HepG2 (cell line): ENCODE results near the gene ARHGAP33. TPM values are rescaled to one million over a fixed set of nuclear protein-coding genes. Genes with fewer than 3 reads are reported as not detected.
A peak's percentile ranks its signal among the peaks of the same experiment; 100 is the strongest.

Experiments
- CHCHD3 ChIP-seq: sonication (generic); formaldehyde crosslinking; IDR thresholded peaks from 2 replicates; pipeline ENCODE4 v1.8.0; 2022; ENCODE audit warnings: mild to moderate bottlenecking, missing genetic modification reagents, moderate library complexity
- ETV5 ChIP-seq: IDR thresholded peaks from 2 replicates; pipeline ENCODE4 v1.6.1; 2018; ENCODE audit warnings: missing biosample characterization, missing genetic modification reagents, inconsistent platforms, borderline replicate concordance
- FOXC1 ChIP-seq: sonication (generic); formaldehyde crosslinking; IDR thresholded peaks from 2 replicates; pipeline ENCODE4 v1.8.0; 2022; ENCODE audit warnings: mild to moderate bottlenecking, missing genetic modification reagents, borderline replicate concordance
- IKZF1 ChIP-seq: fragments of 450-650 bp; IDR thresholded peaks from 2 replicates; pipeline ENCODE4 v1.7.1; 2016
- MBNL3 ChIP-seq: fragments of 250-450 bp; sonication (Bioruptor Pico); conservative IDR thresholded peaks from 2 replicates; pipeline ENCODE4 v1.8.0; 2022; ENCODE audit warnings: mild to moderate bottlenecking, inconsistent platforms
- NCOR1 ChIP-seq: fragments of 200-600 bp; sonication (generic); IDR thresholded peaks from 2 replicates; pipeline ENCODE4 v1.7.0; 2017; ENCODE audit warnings: antibody characterized with exemption, low read length, borderline replicate concordance
- NFE2L2 ChIP-seq: fragments of 150-350 bp; IDR thresholded peaks from 2 replicates; pipeline ENCODE4 v1.6.1; 2014; ENCODE audit warnings: low read length
- NR0B2 ChIP-seq: sonication (generic); formaldehyde crosslinking; IDR thresholded peaks from 2 replicates; pipeline ENCODE4 v1.4.0; 2020; ENCODE audit warnings: mild to moderate bottlenecking, missing genetic modification reagents
- RNF2 ChIP-seq: fragments of 450-650 bp; conservative IDR thresholded peaks from 2 replicates; pipeline ENCODE4 v1.6.1; 2016; ENCODE audit warnings: low read depth
- SOX6 ChIP-seq, 2 experiments: fragments of 450-650 bp in 1 of 2; sonication (generic) in 1 of 2; formaldehyde crosslinking in 1 of 2; IDR thresholded peaks; 2 replicates each; pipeline versions ENCODE4 v1.4.0 to v1.6.1; 2017 to 2020; ENCODE audit warnings: antibody characterized with exemption in 1 of 2, mild to moderate bottlenecking in 1 of 2, missing genetic modification reagents in 1 of 2
- SP2 ChIP-seq: sonication (generic); formaldehyde crosslinking; IDR thresholded peaks from 2 replicates; pipeline ENCODE4 v1.5.1; 2020; ENCODE audit warnings: mild to moderate bottlenecking, missing genetic modification reagents
- SSRP1 ChIP-seq: IDR thresholded peaks from 2 replicates; pipeline ENCODE4 v1.6.1; 2016; ENCODE audit warnings: control low read depth
- ZBTB26 ChIP-seq: IDR thresholded peaks from 2 replicates; pipeline ENCODE4 v1.6.1; 2016; ENCODE audit warnings: missing compliant biosample characterization, missing genetic modification reagents, borderline replicate concordance
- ZBTB34 ChIP-seq: sonication (generic); formaldehyde crosslinking; IDR thresholded peaks from 2 replicates; pipeline ENCODE4 v1.8.0; 2022; ENCODE audit warnings: mild to moderate bottlenecking, missing genetic modification reagents
- ZKSCAN1 ChIP-seq: fragments of 150-350 bp; IDR thresholded peaks from 2 replicates; pipeline ENCODE4 v1.6.1; 2014; ENCODE audit warnings: low read length
- ZNF12 ChIP-seq: sonication (generic); formaldehyde crosslinking; IDR thresholded peaks from 2 replicates; pipeline ENCODE4 v1.5.0; 2020; ENCODE audit warnings: missing genetic modification reagents
- ZNF709 ChIP-seq: sonication (generic); formaldehyde crosslinking; IDR thresholded peaks from 2 replicates; pipeline ENCODE4 v1.5.0; 2020; ENCODE audit warnings: mild to moderate bottlenecking, missing genetic modification reagents
- ZNF782 ChIP-seq: sonication (generic); formaldehyde crosslinking; IDR thresholded peaks from 2 replicates; pipeline ENCODE4 v1.4.0; 2020; ENCODE audit warnings: missing genetic modification reagents, mild to moderate bottlenecking, borderline replicate concordance
- polyA plus RNA-seq, 8 experiments: library from polyadenylated mRNA; depleted of rRNA in 3 of 8; stranded (reverse) in 7 of 8; unstranded in 1 of 8; fragments of >200 nt; fragmentation: Illumina TruSeq in 4 of 8; extraction: Trizol in 4 of 8; gene quantifications; 2 replicates each; pipeline versions ENCODE4 v1.2.1 to v1.2.3, GENCODE V29; 2011 to 2016; ENCODE audit warnings: low read depth in 4 of 8, missing spikeins in 1 of 8, mixed read lengths in 1 of 8; ENCODE audit not compliant: insufficient read depth in 1 of 8
- total RNA-seq, 5 experiments: library from RNA; depleted of rRNA; stranded (reverse); fragments of >200 nt; fragmentation: Illumina TruSeq; extraction: Trizol; gene quantifications; 2 replicates each; pipeline ENCODE4 v1.2.3, GENCODE V29; 2016; ENCODE audit warnings: low read depth in 1 of 5
- TF ChIP-seq, protein P1 (sequence below): sonication (generic); formaldehyde crosslinking; IDR thresholded peaks from 2 replicates; pipeline ENCODE4 v1.4.0; 2020; ENCODE audit warnings: missing genetic modification reagents
- TF ChIP-seq, protein P2 (sequence below): sonication (generic); formaldehyde crosslinking; IDR thresholded peaks from 2 replicates; pipeline ENCODE4 v1.5.1; 2020; ENCODE audit warnings: mild to moderate bottlenecking, missing genetic modification reagents, borderline replicate concordance
- TF ChIP-seq, protein P3 (sequence below): fragments of 450-650 bp; IDR thresholded peaks from 2 replicates; pipeline ENCODE4 v1.6.1; 2016

Gene ARHGAP33
- total and polyA plus RNA-seq, 2 of the 13 experiments (the other 11 are each of a cell fraction or from before 2014, with no cell fraction given), result 1.3 to 2.7 TPM

DNA sequence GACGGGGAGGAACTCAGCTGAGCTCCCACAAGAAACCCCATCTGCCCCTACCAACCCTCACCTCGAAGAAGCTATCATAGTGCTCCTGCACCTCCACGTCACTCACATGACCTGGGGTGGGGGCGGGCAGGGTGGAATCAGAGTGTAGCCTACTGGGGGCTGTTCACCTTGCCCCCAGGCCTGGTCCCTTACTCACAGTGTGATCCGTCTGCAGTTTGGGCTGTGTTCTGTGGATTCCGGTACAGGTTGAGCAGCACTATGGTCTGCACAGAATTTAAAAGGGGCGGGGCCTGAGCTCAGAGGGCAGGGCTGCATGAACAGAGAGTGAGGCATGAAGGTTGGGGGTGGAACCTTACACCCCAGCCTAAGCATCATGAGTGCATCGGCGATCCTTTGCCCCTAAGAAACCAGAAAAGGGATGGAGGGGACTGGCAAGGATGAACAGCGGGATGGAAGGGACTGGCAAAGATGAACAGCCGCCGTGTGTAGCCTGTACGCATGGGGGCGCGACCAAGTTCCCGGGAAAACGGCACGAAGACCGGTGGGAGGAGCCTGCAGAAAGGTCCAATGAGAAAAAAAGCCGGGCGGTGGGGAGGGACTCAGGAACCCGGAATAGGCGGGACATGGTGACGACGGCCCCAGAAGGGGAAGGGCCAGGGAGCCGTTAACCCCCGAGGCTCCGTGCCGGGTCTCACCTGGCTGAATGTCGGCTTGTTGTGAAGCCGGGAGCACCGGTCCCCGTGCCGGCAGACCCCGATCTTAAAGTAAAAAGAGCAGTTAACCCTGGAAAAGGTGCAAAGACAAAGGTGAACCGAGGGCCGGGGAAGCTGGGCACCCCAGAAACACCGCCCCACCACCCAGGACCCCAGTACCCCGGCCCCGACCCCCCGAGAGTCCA is 30.7 kb upstream of the ARHGAP33 start (continued):
- TF ChIP-seq SOX6 (IDR thresholded peaks at IDR 0.05), result no peak
- peak; percentile 43 for TF ChIP-seq SOX6 (CRISPR knock-in tag; IDR thresholded peaks at IDR 0.05)
- 0 out of 2 replicates have a peak, but pooled peaks have one; percentile 59 for TF ChIP-seq FOXC1 (CRISPR knock-in tag)
- TF ChIP-seq SSRP1, result no peak
- TF ChIP-seq, protein P1, sequence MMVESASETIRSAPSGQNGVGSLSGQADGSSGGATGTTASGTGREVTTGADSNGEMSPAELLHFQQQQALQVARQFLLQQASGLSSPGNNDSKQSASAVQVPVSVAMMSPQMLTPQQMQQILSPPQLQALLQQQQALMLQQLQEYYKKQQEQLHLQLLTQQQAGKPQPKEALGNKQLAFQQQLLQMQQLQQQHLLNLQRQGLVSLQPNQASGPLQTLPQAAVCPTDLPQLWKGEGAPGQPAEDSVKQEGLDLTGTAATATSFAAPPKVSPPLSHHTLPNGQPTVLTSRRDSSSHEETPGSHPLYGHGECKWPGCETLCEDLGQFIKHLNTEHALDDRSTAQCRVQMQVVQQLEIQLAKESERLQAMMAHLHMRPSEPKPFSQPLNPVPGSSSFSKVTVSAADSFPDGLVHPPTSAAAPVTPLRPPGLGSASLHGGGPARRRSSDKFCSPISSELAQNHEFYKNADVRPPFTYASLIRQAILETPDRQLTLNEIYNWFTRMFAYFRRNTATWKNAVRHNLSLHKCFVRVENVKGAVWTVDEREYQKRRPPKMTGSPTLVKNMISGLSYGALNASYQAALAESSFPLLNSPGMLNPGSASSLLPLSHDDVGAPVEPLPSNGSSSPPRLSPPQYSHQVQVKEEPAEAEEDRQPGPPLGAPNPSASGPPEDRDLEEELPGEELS, result 0 out of 2 replicates have a peak, but pooled peaks have one; percentile 12
- TF ChIP-seq ETV5, result no peak
- TF ChIP-seq ZKSCAN1, result no peak
- TF ChIP-seq, protein P2, sequence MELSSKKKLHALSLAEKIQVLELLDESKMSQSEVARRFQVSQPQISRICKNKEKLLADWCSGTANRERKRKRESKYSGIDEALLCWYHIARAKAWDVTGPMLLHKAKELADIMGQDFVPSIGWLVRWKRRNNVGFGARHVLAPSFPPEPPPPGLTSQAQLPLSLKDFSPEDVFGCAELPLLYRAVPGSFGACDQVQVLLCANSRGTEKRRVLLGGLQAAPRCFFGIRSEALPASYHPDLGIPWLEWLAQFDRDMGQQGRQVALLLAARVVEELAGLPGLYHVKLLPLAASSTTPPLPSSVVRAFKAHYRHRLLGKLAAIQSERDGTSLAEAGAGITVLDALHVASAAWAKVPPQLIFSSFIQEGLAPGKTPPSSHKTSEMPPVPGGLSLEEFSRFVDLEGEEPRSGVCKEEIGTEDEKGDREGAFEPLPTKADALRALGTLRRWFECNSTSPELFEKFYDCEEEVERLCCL (CRISPR knock-in tag), result no peak
- no peak for TF ChIP-seq ZBTB34
- TF ChIP-seq, protein P3, sequence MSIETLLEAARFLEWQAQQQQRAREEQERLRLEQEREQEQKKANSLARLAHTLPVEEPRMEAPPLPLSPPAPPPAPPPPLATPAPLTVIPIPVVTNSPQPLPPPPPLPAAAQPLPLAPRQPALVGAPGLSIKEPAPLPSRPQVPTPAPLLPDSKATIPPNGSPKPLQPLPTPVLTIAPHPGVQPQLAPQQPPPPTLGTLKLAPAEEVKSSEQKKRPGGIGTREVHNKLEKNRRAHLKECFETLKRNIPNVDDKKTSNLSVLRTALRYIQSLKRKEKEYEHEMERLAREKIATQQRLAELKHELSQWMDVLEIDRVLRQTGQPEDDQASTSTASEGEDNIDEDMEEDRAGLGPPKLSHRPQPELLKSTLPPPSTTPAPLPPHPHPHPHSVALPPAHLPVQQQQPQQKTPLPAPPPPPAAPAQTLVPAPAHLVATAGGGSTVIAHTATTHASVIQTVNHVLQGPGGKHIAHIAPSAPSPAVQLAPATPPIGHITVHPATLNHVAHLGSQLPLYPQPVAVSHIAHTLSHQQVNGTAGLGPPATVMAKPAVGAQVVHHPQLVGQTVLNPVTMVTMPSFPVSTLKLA, result peak; percentile 8; the same call in 1 of the 2 replicates
- no peak for TF ChIP-seq RNF2
- TF ChIP-seq ZNF782 (CRISPR knock-in tag), result no peak; the same call in 1 of the 2 replicates
- no peak for TF ChIP-seq ZBTB26 (CRISPR knock-in tag)
- no peak for TF ChIP-seq ZNF12
- TF ChIP-seq IKZF1, result no peak
- TF ChIP-seq NFE2L2, result no peak
- TF ChIP-seq NCOR1, result no peak
- TF ChIP-seq MBNL3 (CRISPR knock-in tag), result no peak
- peak; percentile 33; the same call in 1 of the 2 replicates for TF ChIP-seq NR0B2
- peak; percentile 76 for TF ChIP-seq SP2 (CRISPR knock-in tag)
- no peak for TF ChIP-seq CHCHD3 (CRISPR knock-in tag)
- TF ChIP-seq ZNF709 (CRISPR knock-in tag), result no peak
